Keratinocyte (primary cell): ENCODE data around the gene ZNF350. TPM values are rescaled to one million over a fixed set of nuclear protein-coding genes. Genes with fewer than 3 reads are reported as not detected.
A peak's percentile ranks its signal among the peaks of the same experiment; 100 is the strongest.

ENCODE experiments used
- DNase-seq: peaks from one replicate; pipeline ENCODE4 v3.0.0-alpha.2; 2011; ENCODE audit warnings: low read depth, missing footprints, low spot score
- FAIRE-seq: peaks from 2 replicates; lab custom pipeline; 2011; peaks lifted over from hg19 to GRCh38; lab: Jason Lieb, UNC
- H2AFZ ChIP-seq: 2 replicates; pipeline ENCODE4 v1.6.0; 2012; ENCODE audit warnings: low read length, control low read depth, inconsistent platforms; ENCODE audit not compliant: control insufficient read depth
- H3K27ac ChIP-seq: 2 replicates; pipeline ENCODE4 v1.5.1; 2011; ENCODE audit warnings: low read length; ENCODE audit not compliant: control insufficient read depth, insufficient read depth
- H3K27me3 ChIP-seq: 3 replicates; pipeline ENCODE4 v1.6.0; 2011; ENCODE audit warnings: low read length; ENCODE audit not compliant: control insufficient read depth, insufficient read depth; ENCODE audit errors: extremely low read depth
- H3K36me3 ChIP-seq, 2 experiments: 2 replicates in 1 of 2; 3 replicates in 1 of 2; pipeline ENCODE4 v1.5.1; 2011; ENCODE audit warnings: low read length in 2 of 2, mild to moderate bottlenecking in 1 of 2; ENCODE audit not compliant: control insufficient read depth in 2 of 2, insufficient read depth in 2 of 2; ENCODE audit errors: extremely low read depth in 1 of 2
- H3K4me1 ChIP-seq: 3 replicates; pipeline ENCODE4 v1.5.1; 2011; ENCODE audit warnings: low read length; ENCODE audit not compliant: control insufficient read depth, insufficient read depth; ENCODE audit errors: extremely low read depth
- H3K4me2 ChIP-seq: 3 replicates; pipeline ENCODE4 v1.6.0; 2011; ENCODE audit warnings: low read depth, low read length; ENCODE audit not compliant: control insufficient read depth, insufficient read depth; ENCODE audit errors: extremely low read depth
- H3K4me3 ChIP-seq, 3 experiments: fragments of 200-600 bp in 1 of 3; sonication (generic) in 1 of 3; 2 replicates in 2 of 3; 3 replicates in 1 of 3; pipeline ENCODE4 v1.5.1; 2011 to 2016; ENCODE audit warnings: low read length in 3 of 3, mild to moderate bottlenecking in 3 of 3, control low read depth in 2 of 3, inconsistent platforms in 1 of 3, low read depth in 1 of 3, mixed read lengths in 1 of 3, mixed run types in 1 of 3, moderate library complexity in 1 of 3; ENCODE audit not compliant: control insufficient read depth in 2 of 3, insufficient read depth in 2 of 3; ENCODE audit errors: extremely low read depth in 1 of 3
- H3K79me2 ChIP-seq: 2 replicates; pipeline ENCODE4 v1.6.0; 2012; ENCODE audit warnings: low read length; ENCODE audit not compliant: control insufficient read depth, insufficient read depth
- H3K9ac ChIP-seq: 3 replicates; pipeline ENCODE4 v1.6.0; 2011; ENCODE audit warnings: low read length; ENCODE audit not compliant: control insufficient read depth, insufficient read depth; ENCODE audit errors: extremely low read depth
- H3K9me1 ChIP-seq: 3 replicates; pipeline ENCODE4 v1.6.0; 2011; ENCODE audit warnings: low read length; ENCODE audit not compliant: control insufficient read depth, insufficient read depth; ENCODE audit errors: extremely low read depth
- H3K9me3 ChIP-seq: 2 replicates; pipeline ENCODE4 v1.5.1; 2012; ENCODE audit warnings: low read depth, low read length; ENCODE audit not compliant: control insufficient read depth
- H4K20me1 ChIP-seq: 3 replicates; pipeline ENCODE4 v1.6.0; 2011; ENCODE audit warnings: low read length; ENCODE audit not compliant: control insufficient read depth, insufficient read depth; ENCODE audit errors: extremely low read depth
- CTCF ChIP-seq, 3 experiments: IDR thresholded peaks in 1 of 3; conservative IDR thresholded peaks in 1 of 3; optimal IDR thresholded peaks in 1 of 3; 2 replicates in 2 of 3; 3 replicates in 1 of 3; pipeline versions ENCODE3 to v1.5.1; 2011; ENCODE audit warnings: low read length in 3 of 3, mild to moderate bottlenecking in 3 of 3, moderate library complexity in 2 of 3, control low read depth in 1 of 3, inconsistent platforms in 1 of 3; ENCODE audit not compliant: insufficient read depth in 2 of 3; ENCODE audit errors: extremely low read depth in 1 of 3
- EZH2 ChIP-seq: IDR thresholded peaks from one replicate; pipeline ENCODE4 v1.6.1; 2012; ENCODE audit warnings: inconsistent platforms, mild to moderate bottlenecking, low read length, moderate library complexity
- dilution Hi-C: fragments of 300-500 bp; cut with MboI; formaldehyde crosslinking; loops from one replicate; pipeline ENCODE4 v1.7.0; 2020; ENCODE audit warnings: low sequenced_read_pairs; ENCODE audit not compliant: extremely low pct_ligation_motif_present
- polyA plus RNA-seq, 5 experiments: library from polyadenylated mRNA; depleted of rRNA in 3 of 5; stranded (reverse) in 3 of 5; stranded (forward) in 1 of 5; unstranded in 1 of 5; fragments of >200 nt; gene quantifications; 1 replicate in 1 of 5; 2 replicates in 3 of 5; 3 replicates in 1 of 5; pipeline versions ENCODE4 v1.2.1 to v1.2.3, GENCODE V29; 2011 to 2012; ENCODE audit warnings: missing spikeins in 2 of 5, low read depth in 1 of 5, low replicate concordance in 1 of 5

The ZNF350 gene
- polyA plus RNA-seq, 1 donor (not counting 4 experiments of a cell fraction or from before 2014, with no cell fraction given) = 6.0 TPM

- H3K4me1 ChIP-seq = peaks cover 3% of the 10 kb centered on the region
- TF ChIP-seq CTCF (optimal IDR thresholded peaks at IDR 0.05 in 1 of 3, IDR thresholded peaks at IDR 0.05 in 1 of 3, conservative IDR thresholded peaks at IDR 0.05 in 1 of 3; ENCODE audit: extremely low read depth in 1 of 3, insufficient read depth in 2 of 3, low read length in 3 of 3) (no peak), EZH2 (no peak)
- H2AFZ ChIP-seq = no peak overlapping the region
- DNase-seq (no peak), FAIRE-seq (no peak)
- peaks cover 12% of the 10 kb centered on the region for H3K79me2 ChIP-seq
- no peak overlapping the region for H3K9ac ChIP-seq
- no peaks in the 10 kb centered on the region for H4K20me1 ChIP-seq
- H3K9me3 ChIP-seq = no peaks in the 10 kb centered on the region
- no peaks in the 10 kb centered on the region for H3K9me1 ChIP-seq
- peaks cover 8% of the 10 kb centered on the region in 2 experiments for H3K36me3 ChIP-seq
- no peak overlapping the region for H3K27ac ChIP-seq
- no peak overlapping the region for H3K4me2 ChIP-seq
- dilution Hi-C loops = no loop called here
- no peak overlapping the region for H3K4me3 ChIP-seq
- H3K27me3 ChIP-seq = no peaks in the 10 kb centered on the region
These were observed 54.7 kb downstream of the ZNF350 start for GRCh38 chr19:51931921-51932320.

- H3K27me3 ChIP-seq = no peaks in the 10 kb centered on the region
- peak overlapping the region; percentile 82 for H3K27ac ChIP-seq
- H3K9me3 ChIP-seq = no peaks in the 10 kb centered on the region
- no peaks in the 10 kb centered on the region for H3K9me1 ChIP-seq
- peaks cover 0 to 6% of the 10 kb centered on the region in 2 experiments for H3K36me3 ChIP-seq
- peak overlapping the region; percentile 89 for H3K9ac ChIP-seq
- no peak for TF ChIP-seq CTCF (optimal IDR thresholded peaks at IDR 0.05 in 1 of 3, IDR thresholded peaks at IDR 0.05 in 1 of 3, conservative IDR thresholded peaks at IDR 0.05 in 1 of 3; ENCODE audit: extremely low read depth in 1 of 3, insufficient read depth in 2 of 3, low read length in 3 of 3)
- TF ChIP-seq EZH2 = no peak
- dilution Hi-C loops = no loop called here
- peak overlapping the region; percentile 100 for H2AFZ ChIP-seq
- peaks cover 3% of the 10 kb centered on the region for H3K4me1 ChIP-seq
- peak overlapping the region; percentile 76 for H3K4me2 ChIP-seq
- FAIRE-seq = no peak
- H3K79me2 ChIP-seq = peaks cover 12% of the 10 kb centered on the region
- peak overlapping the region; percentile 89 to 99 (median 91) for H3K4me3 ChIP-seq
- DNase-seq = no peak
- H4K20me1 ChIP-seq = no peaks in the 10 kb centered on the region
These were observed 58.8 kb downstream of the ZNF350 start for GRCh38 chr19:51927859-51928258.
